Keratinocyte (primary cell): ENCODE measurements around the gene CYFIP1. TPM values are rescaled to one million over a fixed set of nuclear protein-coding genes. Genes with fewer than 3 reads are reported as not detected.

Experiments
- DNase-seq: peaks from one replicate; pipeline ENCODE4 v3.0.0-alpha.2; 2011; ENCODE audit warnings: low read depth, missing footprints, low spot score
- FAIRE-seq: peaks from 2 replicates; lab custom pipeline; 2011; peaks lifted over from hg19 to GRCh38; lab: Jason Lieb, UNC
- H2AFZ ChIP-seq: 2 replicates; pipeline ENCODE4 v1.6.0; 2012; ENCODE audit warnings: low read length, control low read depth, inconsistent platforms; ENCODE audit not compliant: control insufficient read depth
- H3K27ac ChIP-seq: 2 replicates; pipeline ENCODE4 v1.5.1; 2011; ENCODE audit warnings: low read length; ENCODE audit not compliant: control insufficient read depth, insufficient read depth
- H3K27me3 ChIP-seq: 3 replicates; pipeline ENCODE4 v1.6.0; 2011; ENCODE audit warnings: low read length; ENCODE audit not compliant: control insufficient read depth, insufficient read depth; ENCODE audit errors: extremely low read depth
- H3K36me3 ChIP-seq, 2 experiments: 2 replicates in 1 of 2; 3 replicates in 1 of 2; pipeline ENCODE4 v1.5.1; 2011; ENCODE audit warnings: low read length in 2 of 2, mild to moderate bottlenecking in 1 of 2; ENCODE audit not compliant: control insufficient read depth in 2 of 2, insufficient read depth in 2 of 2; ENCODE audit errors: extremely low read depth in 1 of 2
- H3K4me1 ChIP-seq: 3 replicates; pipeline ENCODE4 v1.5.1; 2011; ENCODE audit warnings: low read length; ENCODE audit not compliant: control insufficient read depth, insufficient read depth; ENCODE audit errors: extremely low read depth
- H3K4me2 ChIP-seq: 3 replicates; pipeline ENCODE4 v1.6.0; 2011; ENCODE audit warnings: low read depth, low read length; ENCODE audit not compliant: control insufficient read depth, insufficient read depth; ENCODE audit errors: extremely low read depth
- H3K4me3 ChIP-seq, 3 experiments: fragments of 200-600 bp in 1 of 3; sonication (generic) in 1 of 3; 2 replicates in 2 of 3; 3 replicates in 1 of 3; pipeline ENCODE4 v1.5.1; 2011 to 2016; ENCODE audit warnings: low read length in 3 of 3, mild to moderate bottlenecking in 3 of 3, control low read depth in 2 of 3, inconsistent platforms in 1 of 3, low read depth in 1 of 3, mixed read lengths in 1 of 3, mixed run types in 1 of 3, moderate library complexity in 1 of 3; ENCODE audit not compliant: control insufficient read depth in 2 of 3, insufficient read depth in 2 of 3; ENCODE audit errors: extremely low read depth in 1 of 3
- H3K79me2 ChIP-seq: 2 replicates; pipeline ENCODE4 v1.6.0; 2012; ENCODE audit warnings: low read length; ENCODE audit not compliant: control insufficient read depth, insufficient read depth
- H3K9ac ChIP-seq: 3 replicates; pipeline ENCODE4 v1.6.0; 2011; ENCODE audit warnings: low read length; ENCODE audit not compliant: control insufficient read depth, insufficient read depth; ENCODE audit errors: extremely low read depth
- H3K9me1 ChIP-seq: 3 replicates; pipeline ENCODE4 v1.6.0; 2011; ENCODE audit warnings: low read length; ENCODE audit not compliant: control insufficient read depth, insufficient read depth; ENCODE audit errors: extremely low read depth
- H3K9me3 ChIP-seq: 2 replicates; pipeline ENCODE4 v1.5.1; 2012; ENCODE audit warnings: low read depth, low read length; ENCODE audit not compliant: control insufficient read depth
- H4K20me1 ChIP-seq: 3 replicates; pipeline ENCODE4 v1.6.0; 2011; ENCODE audit warnings: low read length; ENCODE audit not compliant: control insufficient read depth, insufficient read depth; ENCODE audit errors: extremely low read depth
- EZH2 ChIP-seq: IDR thresholded peaks from one replicate; pipeline ENCODE4 v1.6.1; 2012; ENCODE audit warnings: inconsistent platforms, mild to moderate bottlenecking, low read length, moderate library complexity
- dilution Hi-C: fragments of 300-500 bp; cut with MboI; formaldehyde crosslinking; loops from one replicate; pipeline ENCODE4 v1.7.0; 2020; ENCODE audit warnings: low sequenced_read_pairs; ENCODE audit not compliant: extremely low pct_ligation_motif_present
- polyA plus RNA-seq, 5 experiments: library from polyadenylated mRNA; depleted of rRNA in 3 of 5; stranded (reverse) in 3 of 5; stranded (forward) in 1 of 5; unstranded in 1 of 5; fragments of >200 nt; gene quantifications; 1 replicate in 1 of 5; 2 replicates in 3 of 5; 3 replicates in 1 of 5; pipeline versions ENCODE4 v1.2.1 to v1.2.3, GENCODE V29; 2011 to 2012; ENCODE audit warnings: missing spikeins in 2 of 5, low read depth in 1 of 5, low replicate concordance in 1 of 5
- TF ChIP-seq, protein P1 (sequence below), 3 experiments: IDR thresholded peaks in 1 of 3; conservative IDR thresholded peaks in 1 of 3; optimal IDR thresholded peaks in 1 of 3; 2 replicates in 2 of 3; 3 replicates in 1 of 3; pipeline versions ENCODE3 to v1.5.1; 2011; ENCODE audit warnings: low read length in 3 of 3, mild to moderate bottlenecking in 3 of 3, moderate library complexity in 2 of 3, control low read depth in 1 of 3, inconsistent platforms in 1 of 3; ENCODE audit not compliant: insufficient read depth in 2 of 3; ENCODE audit errors: extremely low read depth in 1 of 3

CYFIP1 gene
- polyA plus RNA-seq, 1 donor (not counting 4 experiments of a cell fraction or from before 2014, with no cell fraction given) = 72.3 TPM

DNA sequence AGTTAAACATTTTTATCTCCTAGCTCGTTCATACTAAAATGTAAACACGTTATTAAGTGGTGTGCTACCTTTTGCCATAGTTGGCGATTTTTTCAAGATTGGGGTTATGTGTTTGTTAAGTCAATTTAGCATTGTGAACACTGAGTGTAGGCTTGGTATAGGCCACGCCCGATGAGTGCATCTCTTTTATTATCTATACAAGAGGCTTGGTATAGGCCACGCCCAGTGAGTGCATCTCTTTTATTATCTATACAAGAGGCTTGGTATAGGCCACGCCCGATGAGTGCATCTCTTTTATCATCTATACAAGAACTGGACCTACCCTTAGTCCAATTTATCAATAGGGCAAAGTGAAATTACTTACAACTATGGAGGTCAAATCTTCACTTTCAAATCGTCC lies 71.3 kb downstream of the CYFIP1 start:
- Histone ChIP-seq H2AFZ (no peak overlapping the region), H3K4me1 (no peaks in the 10 kb centered on the region), H3K9me1 (no peaks in the 10 kb centered on the region), H3K4me3 (no peak overlapping the region), H3K9me3 (no peaks in the 10 kb centered on the region), H3K4me2 (no peak overlapping the region), H4K20me1 (no peaks in the 10 kb centered on the region), H3K9ac (no peak overlapping the region), H3K79me2 (no peaks in the 10 kb centered on the region), H3K36me3 (peaks cover 9 to 43% of the 10 kb centered on the region in 2 experiments), H3K27ac (no peak overlapping the region), H3K27me3 (no peaks in the 10 kb centered on the region)
- TF ChIP-seq, protein P1, sequence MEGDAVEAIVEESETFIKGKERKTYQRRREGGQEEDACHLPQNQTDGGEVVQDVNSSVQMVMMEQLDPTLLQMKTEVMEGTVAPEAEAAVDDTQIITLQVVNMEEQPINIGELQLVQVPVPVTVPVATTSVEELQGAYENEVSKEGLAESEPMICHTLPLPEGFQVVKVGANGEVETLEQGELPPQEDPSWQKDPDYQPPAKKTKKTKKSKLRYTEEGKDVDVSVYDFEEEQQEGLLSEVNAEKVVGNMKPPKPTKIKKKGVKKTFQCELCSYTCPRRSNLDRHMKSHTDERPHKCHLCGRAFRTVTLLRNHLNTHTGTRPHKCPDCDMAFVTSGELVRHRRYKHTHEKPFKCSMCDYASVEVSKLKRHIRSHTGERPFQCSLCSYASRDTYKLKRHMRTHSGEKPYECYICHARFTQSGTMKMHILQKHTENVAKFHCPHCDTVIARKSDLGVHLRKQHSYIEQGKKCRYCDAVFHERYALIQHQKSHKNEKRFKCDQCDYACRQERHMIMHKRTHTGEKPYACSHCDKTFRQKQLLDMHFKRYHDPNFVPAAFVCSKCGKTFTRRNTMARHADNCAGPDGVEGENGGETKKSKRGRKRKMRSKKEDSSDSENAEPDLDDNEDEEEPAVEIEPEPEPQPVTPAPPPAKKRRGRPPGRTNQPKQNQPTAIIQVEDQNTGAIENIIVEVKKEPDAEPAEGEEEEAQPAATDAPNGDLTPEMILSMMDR (optimal IDR thresholded peaks at IDR 0.05 in 1 of 3, IDR thresholded peaks at IDR 0.05 in 1 of 3, conservative IDR thresholded peaks at IDR 0.05 in 1 of 3; ENCODE audit: extremely low read depth in 1 of 3, insufficient read depth in 2 of 3, low read length in 3 of 3) = no peak
- no peak for TF ChIP-seq EZH2
- dilution Hi-C loops = no loop called here
- FAIRE-seq (no peak), DNase-seq (no peak)

DNA sequence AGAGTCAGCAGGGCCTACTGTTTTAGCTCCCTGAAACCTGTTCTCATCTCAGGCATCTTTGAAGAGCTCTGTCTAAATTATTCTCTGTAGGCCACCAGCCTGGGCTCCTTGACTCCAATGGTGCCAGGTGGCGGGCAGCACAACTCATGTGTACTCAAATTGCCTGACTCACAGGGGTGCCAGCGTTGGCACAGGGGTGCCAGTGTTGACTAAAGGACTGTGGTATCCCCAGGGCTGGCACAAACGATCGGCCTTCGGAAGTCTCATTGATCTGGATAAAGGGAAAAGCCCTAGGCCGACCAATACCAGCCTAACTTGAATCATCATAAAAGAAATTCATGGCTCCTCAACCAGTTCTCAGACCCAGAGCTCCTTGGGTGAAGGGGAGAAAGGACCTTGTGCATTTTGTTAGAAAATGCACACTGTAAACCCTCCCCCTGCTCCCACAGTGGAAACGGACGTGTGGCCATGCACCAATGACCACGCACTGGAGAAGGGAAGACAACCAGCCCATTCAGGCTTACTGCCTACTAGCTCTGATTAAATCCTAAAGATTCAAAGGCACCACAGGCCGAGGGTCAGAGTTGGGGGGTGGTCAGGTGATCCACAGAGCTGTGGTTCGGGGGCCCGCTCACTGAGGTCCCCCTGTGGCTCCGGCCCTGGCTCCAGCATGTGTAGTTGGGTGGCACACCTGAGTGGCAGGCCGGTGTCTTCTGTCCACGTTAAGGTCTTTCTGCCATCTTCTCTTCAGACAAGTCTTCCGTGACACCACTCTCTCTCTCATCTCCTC lies 72.8 kb downstream of the CYFIP1 start:
- Histone ChIP-seq H4K20me1 (no peaks in the 10 kb centered on the region), H3K27ac (no peak overlapping the region), H3K9me1 (no peaks in the 10 kb centered on the region), H3K4me2 (no peak overlapping the region), H3K36me3 (peaks cover 8 to 47% of the 10 kb centered on the region in 2 experiments), H3K9ac (no peak overlapping the region), H3K4me1 (no peaks in the 10 kb centered on the region), H3K9me3 (no peaks in the 10 kb centered on the region), H3K4me3 (no peak overlapping the region), H3K79me2 (no peaks in the 10 kb centered on the region), H3K27me3 (no peaks in the 10 kb centered on the region), H2AFZ (no peak overlapping the region)
- dilution Hi-C loops = no loop called here
- DNase-seq = no peak
- FAIRE-seq = no peak
- TF ChIP-seq, protein P1 (optimal IDR thresholded peaks at IDR 0.05 in 1 of 3, IDR thresholded peaks at IDR 0.05 in 1 of 3, conservative IDR thresholded peaks at IDR 0.05 in 1 of 3; ENCODE audit: extremely low read depth in 1 of 3, insufficient read depth in 2 of 3, low read length in 3 of 3) = no peak
- no peak for TF ChIP-seq EZH2
